Heart left ventricle (tissue), 16 donors: ENCODE measurements around the gene PUM1. TPM values are rescaled to one million over a fixed set of nuclear protein-coding genes. Genes with fewer than 3 reads are reported as not detected.
A peak's percentile ranks its signal among the peaks of the same experiment; 100 is the strongest.
"Not testable (repeated sequence)": the region's sequence is repeated elsewhere in the genome, so short reads cannot be mapped to it uniquely, and the experiment has no call there.

ENCODE experiments used
- ATAC-seq, 4 donors: fragments of 200-7000 bp; cut with Tn5 transposase; one replicate each; pipeline ENCODE4 v1.9.1; 2020 to 2022; ENCODE audit warnings: moderate library complexity in 4 of 4, mild to moderate bottlenecking in 3 of 4, moderate number of reproducible peaks in 1 of 4
- DNase-seq, 5 donors: peaks; one replicate each; pipeline ENCODE4 v3.0.0-alpha.2; 2020
- H3K27ac ChIP-seq, 12 donors: fragments of 200-600 bp; sonication (generic) in 4 of 12; one replicate each; pipeline versions ENCODE4 v1.5.0 to v1.8.0; 2016 to 2022; ENCODE audit warnings: mild to moderate bottlenecking in 2 of 12
- H3K27me3 ChIP-seq, 9 donors: fragments of 200-600 bp; sonication (generic) in 2 of 9; one replicate each; pipeline versions ENCODE4 v1.5.1 to v1.8.0; 2016 to 2022; ENCODE audit warnings: mild to moderate bottlenecking in 3 of 9
- H3K36me3 ChIP-seq, 9 donors: fragments of 200-600 bp; sonication (generic) in 2 of 9; one replicate each; pipeline versions ENCODE4 v1.5.0 to v1.8.0; 2018 to 2022; ENCODE audit warnings: mild to moderate bottlenecking in 2 of 9
- H3K4me1 ChIP-seq, 12 donors: fragments of 200-600 bp; sonication (generic) in 4 of 12; one replicate each; pipeline versions ENCODE4 v1.5.0 to v1.8.0; 2016 to 2022; ENCODE audit warnings: mild to moderate bottlenecking in 3 of 12
- H3K4me3 ChIP-seq, 12 donors: fragments of 200-600 bp; sonication (generic) in 4 of 12; one replicate each; pipeline versions ENCODE4 v1.5.0 to v1.8.0; 2017 to 2022; ENCODE audit warnings: mild to moderate bottlenecking in 9 of 12, moderate library complexity in 4 of 12
- H3K9me3 ChIP-seq, 12 donors: fragments of 200-600 bp; sonication (generic) in 4 of 12; one replicate each; pipeline versions ENCODE4 v1.5.0 to v1.8.0; 2016 to 2022; ENCODE audit warnings: mild to moderate bottlenecking in 1 of 12
- CTCF ChIP-seq, 12 donors: fragments of 200-600 bp; sonication (generic) in 4 of 12; IDR thresholded peaks; one replicate each; pipeline versions ENCODE4 v1.5.0 to v1.8.0; 2018 to 2022; ENCODE audit warnings: antibody characterized with exemption in 12 of 12, mild to moderate bottlenecking in 5 of 12
- POLR2A ChIP-seq, 2 donors: fragments of 450-650 bp; IDR thresholded peaks; one replicate each; pipeline ENCODE4 v1.6.1; 2017; ENCODE audit warnings: antibody characterized with exemption in 2 of 2, mild to moderate bottlenecking in 2 of 2, moderate library complexity in 2 of 2
- WGBS, 4 donors: extraction: QIAGEN DNeasy Blood & Tissue Kit in 2 of 4; methylation state at CpG; one replicate each; pipeline versions ENCODE4 v1.1.5 to v1.1.7; 2013 to 2018; 5-methylcytosine and 5-hydroxymethylcytosine counted together
- intact Hi-C, 10 donors: fragments of 100-400 bp; cut with DNase I; formaldehyde crosslinking; loops; one replicate each; pipeline versions ENCODE4 v1.11.1 to v1.14.2; 2022
- polyA plus RNA-seq, 2 donors: library from polyadenylated mRNA; stranded (reverse); fragments of 200-250 nt; gene quantifications; one replicate each; pipeline ENCODE4 v1.2.3, GENCODE V29; 2013
- total RNA-seq, 9 donors: library from RNA; depleted of rRNA in 2 of 9; stranded (reverse); fragments of >200 nt in 2 of 9; fragmentation: NEBNext Ultra II Directional in 3 of 9; extraction: Animal tissue kit (Norgen Biotek cat#: 25700) in 3 of 9; gene quantifications; one replicate each; pipeline versions ENCODE4 v1.1.0 to v1.2.4, GENCODE V29; 2016 to 2023
- donor health status: ischemic (EF 13 %, LVEDD 7.1; RV severe dilation, severe dysfunction).
- donor health status: healthy with polysubstance abuse.
- donor health status: DM: no; HTN: yes; CAD: no.
- donor health status: DM: no; HTN: no; CAD: no.
- donor health status: ischemic (EF 25% LVEDD 6.9; RV normal size, moderate dysfunction).
- donor health status: ischemic (EF 25% LVEDD 5.7; RV mildly dilated, moderate dysfunction).
- donor health status: healthy.
- donor health status: DM: yes; HTN: yes; CAD: no.
- donor health status: ischemic (EF 35%, LVEDD 5.7; RV mildly dilated, moderate dysfunction).
- donor health status: nonischemic (EF 11% LVEDD 7.7; RV severe dilation, severe dysfunction).
- donor health status: DM: yes; HTN: yes; CAD: no.
- donor health status: PGD.
- donor health status: ischemic (EF 29% LVEDD 5.4; RV normal size, mild dysfunction).
- donor health status: nonischemic (EF 23%, LVEDD 6.1; RV moderate dilation, normal function).

PUM1 gene
- total and polyA plus RNA-seq, 11 donors: 19.2 to 96.3 (median 70.7) TPM

- intact Hi-C loops: no loop called here
- H3K27me3 ChIP-seq: no peaks in the 10 kb centered on the region
- H3K9me3 ChIP-seq: no peaks in the 10 kb centered on the region
- H3K4me1 ChIP-seq: peaks cover 0 to 29% (median 4%) of the 10 kb centered on the region in 12 donors
- 61 to 74% (median 63%) methylated on average over 4 of the region's 4 CpGs for WGBS, 4 donors
- no peaks in the 10 kb centered on the region for H3K36me3 ChIP-seq
- no peak for TF ChIP-seq CTCF (IDR thresholded peaks at IDR 0.05)
- no peak for TF ChIP-seq POLR2A (IDR thresholded peaks at IDR 0.05)
- ATAC-seq: peak in 3 of 4 donors; percentile 18 to 38 (median 33)
- H3K4me3 ChIP-seq: no peak overlapping the region
- peak overlapping the region in 1 of 12 donors; percentile 49 for H3K27ac ChIP-seq
- DNase-seq: no peak
Observed at GRCh38 chr1:31101147-31101502, 35.6 kb upstream of the PUM1 start.

- WGBS, 4 donors: 81 to 93% (median 86%) methylated on average over 6 of the region's 6 CpGs
- DNase-seq (no peak), ATAC-seq (no peak)
- intact Hi-C loops: no loop called here
- Histone ChIP-seq H3K4me1 (peaks cover 0 to 29% (median 4%) of the 10 kb centered on the region in 12 donors), H3K4me3 (no peak overlapping the region), H3K27me3 (no peaks in the 10 kb centered on the region), H3K36me3 (no peaks in the 10 kb centered on the region), H3K9me3 (no peaks in the 10 kb centered on the region), H3K27ac (no peak overlapping the region)
- TF ChIP-seq POLR2A (IDR thresholded peaks at IDR 0.05): no peak
- TF ChIP-seq CTCF (IDR thresholded peaks at IDR 0.05): no peak
Observed at GRCh38 chr1:31099293-31100032, 33.9 kb upstream of the PUM1 start.

- WGBS, 4 donors: 83 to 89% (median 85%) methylated on average over 6 of the region's 6 CpGs
- Histone ChIP-seq H3K36me3 (no peaks in the 10 kb centered on the region), H3K4me1 (peaks cover 0 to 5% (median 0%) of the 10 kb centered on the region in 12 donors), H3K27me3 (no peaks in the 10 kb centered on the region), H3K9me3 (no peaks in the 10 kb centered on the region), H3K27ac (no peak overlapping the region), H3K4me3 (no peak overlapping the region)
- intact Hi-C loops: no loop called here
- TF ChIP-seq CTCF (IDR thresholded peaks at IDR 0.05): no peak
- no peak for TF ChIP-seq POLR2A (IDR thresholded peaks at IDR 0.05)
- ATAC-seq: no peak
- DNase-seq: no peak
Observed at GRCh38 chr1:31095985-31096384, 30.5 kb upstream of the PUM1 start.

- no peaks in the 10 kb centered on the region for H3K9me3 ChIP-seq
- WGBS, 4 donors: 88 to 95% (median 90%) methylated on average over 12 of the region's 12 CpGs
- TF ChIP-seq CTCF (IDR thresholded peaks at IDR 0.05): no peak
- no peak for TF ChIP-seq POLR2A (IDR thresholded peaks at IDR 0.05)
- intact Hi-C loops: no loop called here
- DNase-seq (no peak), ATAC-seq (no peak)
- H3K27me3 ChIP-seq: no peaks in the 10 kb centered on the region
- H3K4me1 ChIP-seq: no peaks in the 10 kb centered on the region
- H3K36me3 ChIP-seq: no peaks in the 10 kb centered on the region
- no peak overlapping the region for H3K4me3 ChIP-seq
- H3K27ac ChIP-seq: no peak overlapping the region
Observed at GRCh38 chr1:31095298-31095981, 29.9 kb upstream of the PUM1 start.

GRCh38 chr1:31088081-31088480 is 22.6 kb upstream of the PUM1 start:
- H3K27ac ChIP-seq, H3K9me3 ChIP-seq, intact Hi-C loops, H3K4me1 ChIP-seq, H3K4me3 ChIP-seq, H3K27me3 ChIP-seq, H3K36me3 ChIP-seq, DNase-seq, ATAC-seq: not testable (repeated sequence)
- WGBS, 4 donors: 82 to 100% (median 93%) methylated on average over 3 of the region's 3 CpGs
